Measurements from ENCODE around the gene ZRANB1. TPM values are rescaled to one million over a fixed set of nuclear protein-coding genes. Genes with fewer than 3 reads are reported as not detected.

Gene ZRANB1
- total RNA-seq, 1 experiment from 2014 or later = 29.1 TPM

DNA sequence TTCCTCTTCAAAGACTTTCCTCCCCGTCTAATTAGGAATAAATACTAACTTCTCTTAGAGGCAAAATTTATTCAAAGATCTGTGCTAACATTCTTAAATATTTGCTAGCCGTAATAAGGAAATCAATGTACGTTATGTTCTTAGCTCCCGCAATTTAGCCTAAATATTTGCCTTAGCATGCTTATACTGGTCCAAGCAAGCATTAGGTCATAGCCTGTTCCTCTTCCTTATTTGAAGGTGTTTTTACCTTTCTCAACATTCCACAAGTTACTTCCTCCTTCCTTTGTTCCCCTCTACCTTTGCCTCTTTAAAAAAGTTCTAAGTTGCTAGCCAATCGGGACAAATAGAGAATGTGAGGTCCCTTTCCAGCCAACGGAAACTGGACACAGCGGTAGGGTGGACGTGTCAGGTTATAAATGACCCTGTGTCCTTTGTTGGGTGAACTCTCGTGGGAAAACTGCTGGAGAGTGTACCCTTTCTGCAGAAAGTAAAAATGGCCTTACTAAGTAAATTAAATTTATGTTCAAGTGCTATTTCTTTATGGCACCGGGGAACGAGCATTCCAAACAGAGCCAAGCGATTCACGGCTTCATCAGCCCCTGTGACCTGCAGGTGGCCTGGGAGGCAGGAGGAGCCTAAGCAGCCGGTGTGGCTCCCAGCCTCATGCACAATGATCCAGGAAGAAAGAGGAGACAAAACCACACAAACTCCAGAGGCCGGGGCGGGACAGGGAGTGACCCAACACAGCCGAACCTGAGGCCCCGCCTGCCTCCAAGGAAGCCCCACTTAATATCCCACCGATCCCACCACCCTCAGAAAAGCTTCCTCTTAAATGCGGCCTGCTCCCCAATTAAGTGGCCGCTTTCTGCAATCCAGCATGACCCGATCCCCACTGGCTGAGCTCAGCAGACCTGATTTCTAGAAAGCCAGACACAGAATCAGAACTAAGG lies 67.0 kb downstream of the ZRANB1 start:
- Histone ChIP-seq H3K9me3 (replicated peaks) (no peaks in the 10 kb centered on the region), H3K36me3 (no peaks in the 10 kb centered on the region; the same call in 1 of the 2 replicates), H3K27ac (no peak overlapping the region), H3K4me3 (no peak overlapping the region), H3K4me1 (no peaks in the 10 kb centered on the region), H3K27me3 (no peaks in the 10 kb centered on the region)
- no peak for DNase-seq

DNA sequence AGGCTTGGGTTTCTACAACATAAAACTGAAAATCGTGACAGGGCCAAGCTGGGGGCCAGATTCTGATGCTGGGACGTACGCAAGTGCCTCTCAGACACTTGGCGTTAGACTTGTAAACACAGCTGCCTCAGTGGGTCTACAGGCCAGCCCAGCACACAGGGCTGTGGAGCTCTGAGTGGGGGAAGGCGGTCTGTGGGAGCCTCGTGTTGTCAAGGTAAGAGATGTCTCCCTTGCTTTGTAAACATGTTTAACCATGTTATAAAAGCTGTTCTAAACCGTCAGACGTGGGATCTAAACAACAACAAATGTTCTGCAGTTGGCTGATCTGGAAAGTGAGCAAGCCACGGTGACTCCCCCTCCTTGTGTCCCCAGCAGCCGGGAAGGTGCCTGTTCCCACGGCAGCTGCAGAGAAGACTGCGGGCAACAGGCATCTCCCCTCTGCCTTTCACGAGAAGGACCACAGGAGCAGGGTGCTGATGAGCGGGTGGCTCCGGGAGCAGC lies 67.8 kb downstream of the ZRANB1 start:
- no peak for DNase-seq
- H3K4me3 ChIP-seq = no peak overlapping the region
- no peaks in the 10 kb centered on the region for H3K27me3 ChIP-seq
- no peaks in the 10 kb centered on the region; the same call in 1 of the 2 replicates for H3K36me3 ChIP-seq
- no peaks in the 10 kb centered on the region for H3K4me1 ChIP-seq
- no peak overlapping the region for H3K27ac ChIP-seq
- no peaks in the 10 kb centered on the region for H3K9me3 ChIP-seq (replicated peaks)

DNA sequence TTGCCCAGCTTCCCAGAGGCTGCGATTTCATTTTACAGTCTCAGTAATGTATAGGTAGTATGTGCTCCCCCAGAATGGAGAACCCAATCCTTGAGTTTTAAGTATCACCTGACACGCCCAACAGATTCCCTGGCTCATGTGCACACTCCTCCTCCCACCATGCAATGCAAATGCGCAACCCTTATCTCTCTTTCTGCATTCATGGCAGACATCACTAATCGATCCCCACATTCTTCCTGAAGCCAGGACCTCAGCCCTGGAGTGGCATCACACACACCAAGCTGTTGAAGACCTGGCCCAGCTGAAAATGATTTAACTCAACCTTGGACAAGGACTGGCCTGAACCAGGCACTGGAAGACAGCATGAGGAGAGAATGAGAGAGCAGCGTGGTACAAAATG lies 68.4 kb downstream of the ZRANB1 start:
- H3K9me3 ChIP-seq (replicated peaks) = no peaks in the 10 kb centered on the region
- no peaks in the 10 kb centered on the region for H3K4me1 ChIP-seq
- H3K27ac ChIP-seq = no peak overlapping the region
- DNase-seq = no peak
- no peak overlapping the region for H3K4me3 ChIP-seq
- H3K36me3 ChIP-seq = no peaks in the 10 kb centered on the region; the same call in 1 of the 2 replicates
- no peaks in the 10 kb centered on the region for H3K27me3 ChIP-seq

DNA sequence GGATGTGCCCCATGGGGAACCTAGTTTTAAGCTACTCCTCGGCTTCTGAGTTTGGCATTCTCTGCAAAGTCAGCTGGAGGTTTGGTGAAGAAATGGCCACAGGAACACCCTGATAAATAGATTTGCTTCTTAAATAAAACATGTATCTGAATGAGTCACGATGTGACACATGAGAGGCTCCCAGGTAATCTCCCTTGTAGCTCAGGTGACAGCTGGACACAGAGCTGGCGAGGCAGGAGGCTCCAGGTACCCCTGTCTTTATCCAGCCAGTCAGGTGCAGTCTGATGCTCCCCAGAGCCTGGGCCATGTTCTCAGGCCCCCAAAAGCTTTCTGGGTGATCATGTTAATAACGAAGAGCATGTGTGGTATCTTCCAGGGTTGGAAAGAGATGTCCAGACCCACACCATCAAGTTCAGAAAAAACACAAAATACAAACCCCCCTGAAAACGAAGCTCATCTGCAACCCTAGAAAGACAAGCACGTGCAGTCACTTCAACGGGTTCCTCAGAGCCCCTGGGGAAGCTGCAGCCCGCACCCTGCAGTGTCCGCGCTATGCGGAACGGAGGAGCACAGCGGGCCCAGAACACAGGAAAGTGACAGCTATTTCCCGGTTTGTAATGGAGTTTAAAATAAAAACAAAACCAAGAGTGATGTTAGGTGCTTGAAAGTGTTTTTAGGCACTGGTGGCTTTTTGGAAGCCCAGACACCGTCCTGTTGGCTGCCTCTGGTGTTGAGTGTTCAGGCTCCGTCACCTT lies 69.4 kb downstream of the ZRANB1 start:
- no peak for DNase-seq
- no peak overlapping the region for H3K27ac ChIP-seq
- no peaks in the 10 kb centered on the region; the same call in 1 of the 2 replicates for H3K36me3 ChIP-seq
- no peak overlapping the region for H3K4me3 ChIP-seq
- H3K27me3 ChIP-seq = no peaks in the 10 kb centered on the region
- peaks cover 1% of the 10 kb centered on the region; the same call in 1 of the 2 replicates for H3K4me1 ChIP-seq
- no peaks in the 10 kb centered on the region for H3K9me3 ChIP-seq (replicated peaks)

DNA sequence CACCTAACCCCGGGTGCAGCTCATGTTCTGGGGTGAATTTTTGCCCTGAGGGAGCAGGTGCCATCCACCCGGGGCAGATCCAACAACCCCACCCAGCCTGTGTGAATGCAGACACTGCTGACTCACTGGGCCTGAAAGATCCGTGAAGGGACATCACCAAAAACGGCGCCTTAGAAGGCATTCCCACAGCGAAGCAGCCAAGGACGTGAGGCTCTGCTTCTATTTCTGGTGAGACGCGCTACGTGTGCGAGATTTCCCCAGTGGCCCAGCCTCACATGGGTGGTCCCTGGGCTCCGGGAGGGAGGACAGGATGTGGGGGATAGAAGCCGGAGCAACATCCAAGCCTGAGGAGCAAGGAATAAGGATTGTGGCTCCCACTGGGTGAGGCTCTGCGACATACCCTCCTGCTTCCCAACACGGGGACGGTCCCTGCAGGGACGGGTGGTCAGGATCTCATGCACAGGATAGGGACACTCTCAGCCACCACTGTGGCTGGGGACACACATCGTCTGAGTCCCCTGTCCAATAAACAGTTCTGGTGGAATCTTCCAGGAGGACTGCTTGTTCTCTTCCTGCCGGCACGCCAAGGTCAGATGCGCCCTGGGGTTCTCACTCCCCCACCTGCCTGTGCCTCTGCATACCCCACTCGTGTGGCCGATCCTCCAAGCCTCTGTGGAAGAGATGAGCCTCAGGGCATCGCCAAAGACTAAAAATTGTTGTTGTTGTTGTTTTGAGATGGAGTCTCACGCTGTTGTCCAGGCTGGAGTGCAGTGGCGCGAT lies 70.2 kb downstream of the ZRANB1 start:
- H3K27ac ChIP-seq = no peak overlapping the region
- H3K4me1 ChIP-seq = peaks cover 9% of the 10 kb centered on the region; the same call in 1 of the 2 replicates
- H3K9me3 ChIP-seq (replicated peaks) = no peaks in the 10 kb centered on the region
- no peak overlapping the region for H3K4me3 ChIP-seq
- H3K36me3 ChIP-seq = peaks cover 2% of the 10 kb centered on the region; the same call in 1 of the 2 replicates
- no peak for DNase-seq
- H3K27me3 ChIP-seq = no peaks in the 10 kb centered on the region

DNA sequence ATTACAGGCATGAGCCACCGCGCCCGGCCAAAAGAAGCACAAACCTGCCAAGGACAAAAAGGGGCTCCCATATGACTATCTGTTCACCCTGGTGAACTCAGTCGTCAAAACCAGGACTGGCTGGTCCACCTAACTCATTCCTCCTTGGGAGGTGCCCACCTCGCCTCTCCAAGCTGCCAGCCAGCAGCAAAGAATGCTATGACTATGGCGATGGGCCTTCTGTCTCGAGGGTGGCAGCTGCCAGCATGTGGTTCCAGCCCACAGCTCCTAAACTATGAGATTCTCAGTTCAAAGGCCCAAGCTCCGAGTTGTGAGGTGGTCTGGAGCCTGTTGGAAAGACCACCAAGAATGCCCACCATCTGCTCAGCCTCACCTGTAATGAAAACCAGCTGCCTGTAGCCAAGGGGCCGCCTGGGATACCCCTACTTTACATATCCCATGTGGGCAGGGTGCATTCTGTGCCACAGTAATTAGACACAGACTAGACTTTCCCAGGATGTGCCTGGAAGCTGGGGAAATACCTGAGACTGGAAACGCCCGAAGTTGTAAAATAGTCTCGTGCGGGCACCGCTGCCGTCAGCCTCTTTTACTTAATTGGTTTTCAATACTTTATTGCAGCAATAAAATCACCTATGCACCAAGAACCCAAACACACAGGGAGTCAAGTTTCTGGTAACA lies 71.1 kb downstream of the ZRANB1 start:
- no peak overlapping the region for H3K27ac ChIP-seq
- H3K27me3 ChIP-seq = no peaks in the 10 kb centered on the region
- H3K36me3 ChIP-seq = peaks cover 2% of the 10 kb centered on the region; the same call in 1 of the 2 replicates
- DNase-seq = no peak
- no peak overlapping the region for H3K4me3 ChIP-seq
- peaks cover 12% of the 10 kb centered on the region; the same call in 1 of the 2 replicates for H3K4me1 ChIP-seq
- no peaks in the 10 kb centered on the region for H3K9me3 ChIP-seq (replicated peaks)

DNA sequence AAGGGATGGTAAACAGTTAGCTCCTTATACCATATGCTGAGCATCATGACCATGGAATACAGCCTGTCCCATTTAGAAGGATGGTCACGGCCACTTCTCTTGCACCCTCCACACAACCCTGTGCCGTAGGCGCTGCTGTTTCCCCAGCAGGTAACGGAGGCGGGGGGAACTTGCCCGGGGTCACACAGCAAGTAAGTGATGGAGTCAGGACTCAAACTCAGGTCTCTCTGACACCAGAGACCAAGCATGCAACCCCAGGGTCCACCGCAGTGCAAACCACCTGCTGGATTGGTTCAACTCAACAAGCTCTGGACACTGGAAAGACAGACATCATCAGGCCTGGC lies 71.6 kb downstream of the ZRANB1 start:
- no peak for DNase-seq
- no peak overlapping the region for H3K27ac ChIP-seq
- peaks cover 12% of the 10 kb centered on the region; the same call in 1 of the 2 replicates for H3K4me1 ChIP-seq
- H3K4me3 ChIP-seq = no peak overlapping the region
- no peaks in the 10 kb centered on the region for H3K27me3 ChIP-seq
- H3K9me3 ChIP-seq (replicated peaks) = no peaks in the 10 kb centered on the region
- peaks cover 2% of the 10 kb centered on the region; the same call in 1 of the 2 replicates for H3K36me3 ChIP-seq

DNA sequence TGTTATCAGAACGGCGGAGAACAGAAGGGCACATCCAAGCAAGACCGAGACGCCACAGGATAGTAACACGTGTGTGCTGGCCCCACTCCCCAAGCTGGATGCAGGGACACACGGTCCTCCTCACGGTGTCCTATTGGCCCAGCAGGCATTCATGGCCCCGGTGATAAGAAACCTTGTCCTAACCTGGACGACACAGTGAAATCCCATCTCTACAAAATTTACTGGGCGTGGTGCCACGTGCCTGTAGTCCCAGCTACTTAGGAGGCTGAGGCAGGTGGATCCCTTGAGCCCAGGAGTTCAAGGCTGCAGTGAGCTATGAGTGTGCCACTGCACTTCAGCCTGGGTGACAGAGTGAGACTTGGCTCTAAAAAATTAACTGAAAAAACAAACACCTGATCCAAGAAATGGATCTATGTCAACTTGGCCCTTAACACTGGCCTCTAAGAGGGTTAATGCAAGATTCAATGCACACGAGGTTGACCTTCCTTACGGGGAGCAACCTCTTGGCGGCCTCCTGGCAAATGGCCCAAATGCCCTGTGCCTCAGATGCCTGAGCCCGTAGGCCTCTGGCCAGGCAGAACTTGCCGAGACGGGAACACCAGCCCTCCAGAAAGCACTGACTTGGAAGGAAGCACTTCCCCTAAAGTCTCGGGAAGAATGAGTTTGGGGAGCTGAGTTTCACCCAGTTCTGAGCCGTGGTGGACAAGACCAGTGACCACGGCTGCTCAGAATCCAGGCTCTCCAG lies 72.3 kb downstream of the ZRANB1 start:
- H3K36me3 ChIP-seq = peaks cover 2% of the 10 kb centered on the region; the same call in 1 of the 2 replicates
- no peaks in the 10 kb centered on the region for H3K9me3 ChIP-seq (replicated peaks)
- H3K4me3 ChIP-seq = no peak overlapping the region
- no peak overlapping the region for H3K27ac ChIP-seq
- no peaks in the 10 kb centered on the region for H3K27me3 ChIP-seq
- H3K4me1 ChIP-seq = peaks cover 12% of the 10 kb centered on the region; the same call in 1 of the 2 replicates
- no peak for DNase-seq

DNA sequence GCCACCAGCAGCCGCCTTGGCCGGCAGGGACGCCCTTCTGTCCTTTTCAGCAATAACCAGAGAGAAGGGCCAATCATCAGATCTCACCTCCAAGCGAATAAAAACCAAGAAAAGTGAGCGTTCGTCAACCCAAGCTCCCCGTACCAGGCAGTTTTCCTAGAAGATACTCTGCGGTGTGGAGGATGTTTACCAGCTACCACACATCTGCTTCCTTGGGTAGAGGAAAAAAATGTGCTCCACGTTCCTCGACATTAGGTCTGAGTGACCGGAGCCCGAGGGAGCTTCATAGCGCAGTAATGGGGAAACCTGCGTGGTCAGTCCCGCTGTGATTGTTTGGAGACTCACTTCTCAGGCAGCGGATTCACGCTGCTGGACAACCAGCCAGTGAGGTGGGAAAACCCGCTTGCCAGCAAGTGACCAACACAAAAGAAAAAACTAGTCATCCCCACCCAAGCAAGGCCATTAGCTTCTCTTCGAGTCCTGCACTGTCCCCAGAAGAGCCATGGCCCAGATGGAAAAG lies 73.0 kb downstream of the ZRANB1 start:
- H3K4me1 ChIP-seq = peaks cover 12% of the 10 kb centered on the region; the same call in 1 of the 2 replicates

DNA sequence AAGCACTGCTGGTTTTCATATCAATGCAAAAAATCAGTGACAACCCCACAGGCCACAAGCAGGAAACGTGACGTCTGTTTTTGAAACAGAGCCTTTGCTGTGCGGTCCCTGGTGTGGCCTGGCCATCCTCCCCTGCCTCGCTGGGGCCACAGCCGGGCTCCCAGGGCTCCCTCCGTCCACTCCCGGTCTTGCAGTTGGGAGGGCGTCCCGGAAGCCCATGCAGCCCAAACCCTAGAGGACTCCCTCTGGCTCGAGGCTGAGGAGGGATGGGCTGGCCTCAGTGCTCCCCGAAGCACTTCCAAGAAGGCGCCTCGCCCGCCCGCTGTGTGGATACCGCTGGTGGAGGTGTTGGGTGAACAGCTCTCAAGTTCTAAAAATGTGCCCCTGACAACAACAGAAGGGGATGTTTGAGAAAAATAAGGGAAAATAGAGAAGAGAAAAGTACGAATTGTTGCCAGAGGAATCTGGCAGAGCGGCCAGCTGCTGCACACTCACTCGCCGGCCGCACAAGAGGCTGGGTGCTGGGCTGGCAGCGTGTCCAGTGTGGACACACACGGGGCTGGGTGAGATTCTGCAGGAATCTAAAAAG lies 73.5 kb downstream of the ZRANB1 start:
- H3K9me3 ChIP-seq (replicated peaks) = no peaks in the 10 kb centered on the region
- H3K36me3 ChIP-seq = peaks cover 2% of the 10 kb centered on the region; the same call in 1 of the 2 replicates
- no peak overlapping the region for H3K27ac ChIP-seq
- no peak for DNase-seq
- H3K4me3 ChIP-seq = no peak overlapping the region
- H3K4me1 ChIP-seq = peaks cover 12% of the 10 kb centered on the region; the same call in 1 of the 2 replicates
- no peaks in the 10 kb centered on the region for H3K27me3 ChIP-seq

More for the DNA sequence above, 73.0 kb downstream of the ZRANB1 start:
- no peak for DNase-seq
- Histone ChIP-seq H3K27ac (no peak overlapping the region), H3K36me3 (peaks cover 2% of the 10 kb centered on the region; the same call in 1 of the 2 replicates), H3K9me3 (replicated peaks) (no peaks in the 10 kb centered on the region), H3K4me3 (no peak overlapping the region), H3K27me3 (no peaks in the 10 kb centered on the region)

DNA sequence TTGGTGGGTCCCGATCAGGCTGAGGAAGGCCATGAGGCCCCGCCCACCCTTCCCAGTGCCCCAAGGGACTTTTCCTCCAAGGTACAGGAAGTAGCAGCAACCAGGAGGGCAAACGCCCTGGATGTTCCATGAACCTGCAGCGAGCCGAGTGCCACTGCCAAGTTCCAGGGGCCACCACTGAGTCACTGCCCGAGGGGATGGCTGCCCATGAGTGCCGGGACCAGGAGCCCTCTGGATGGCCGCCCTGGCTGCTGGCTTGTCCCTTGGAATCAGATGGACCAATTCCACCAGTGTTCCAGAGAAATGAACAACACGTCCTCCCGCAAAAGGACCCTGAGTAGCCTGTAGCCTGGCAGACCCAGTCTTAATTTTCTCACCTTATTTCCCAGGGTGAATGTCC lies 74.2 kb downstream of the ZRANB1 start:
- H3K27me3 ChIP-seq = no peaks in the 10 kb centered on the region
- H3K9me3 ChIP-seq (replicated peaks) = no peaks in the 10 kb centered on the region
- no peak overlapping the region for H3K27ac ChIP-seq
- peaks cover 2% of the 10 kb centered on the region for H3K36me3 ChIP-seq
- H3K4me3 ChIP-seq = no peak overlapping the region
- no peak for DNase-seq
- H3K4me1 ChIP-seq = peaks cover 12% of the 10 kb centered on the region; the same call in 1 of the 2 replicates

DNA sequence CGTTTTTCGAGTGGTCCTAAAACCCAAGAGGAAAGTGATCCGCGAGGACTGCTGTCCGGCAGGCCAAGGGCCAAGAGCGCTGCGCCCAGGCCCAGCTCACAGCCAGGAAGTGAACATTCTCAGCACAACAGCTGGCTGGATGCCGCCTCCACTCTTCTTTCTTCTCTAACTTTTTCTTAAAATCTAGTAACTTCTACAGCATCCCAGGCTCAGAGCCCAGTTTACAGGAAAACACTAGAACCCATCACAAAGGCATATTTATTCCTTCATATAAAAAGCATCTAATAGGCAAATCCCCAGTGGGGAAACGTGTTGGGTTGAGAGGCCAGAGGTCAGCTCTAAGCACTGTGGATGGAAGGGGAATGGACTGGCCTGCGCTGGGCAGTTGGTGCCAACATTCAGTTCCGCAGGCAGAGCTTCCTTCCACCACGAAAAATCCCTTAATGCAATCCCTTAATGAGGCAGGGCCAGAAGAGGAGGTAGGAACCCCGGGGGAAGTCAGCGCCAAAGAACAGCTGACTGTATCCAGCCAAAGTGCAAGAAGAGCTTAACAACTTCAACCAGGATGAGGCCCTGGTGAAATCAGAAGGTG lies 74.8 kb downstream of the ZRANB1 start:
- peak in 1 of 2 experiments; percentile 43 for DNase-seq
- no peaks in the 10 kb centered on the region for H3K9me3 ChIP-seq (replicated peaks)
- no peak overlapping the region for H3K4me3 ChIP-seq
- H3K4me1 ChIP-seq = peaks cover 12% of the 10 kb centered on the region; the same call in 1 of the 2 replicates
- no peaks in the 10 kb centered on the region for H3K27me3 ChIP-seq
- H3K27ac ChIP-seq = no peak overlapping the region; the same call in 1 of the 2 replicates
- peaks cover 4% of the 10 kb centered on the region for H3K36me3 ChIP-seq
